Activated naive CD8-positive, alpha-beta T cell treated with anti-CD3 and anti-CD28 coated beads for 36 hours (primary cell): ENCODE data around the gene ZNF274. TPM values are rescaled to one million over a fixed set of nuclear protein-coding genes. Genes with fewer than 3 reads are reported as not detected.
"Not testable (repeated sequence)": the region's sequence is repeated elsewhere in the genome, so short reads cannot be mapped to it uniquely, and the experiment has no call there.

Experiments
- DNase-seq: peaks from one replicate; pipeline ENCODE4 v3.0.0; 2021
- H3K27ac Mint-ChIP-seq: one replicate; pipeline ENCODE4 v1.8.0; 2022; ENCODE audit warnings: mild to moderate bottlenecking, moderate library complexity, mixed read lengths
- H3K27me3 Mint-ChIP-seq: one replicate; pipeline ENCODE4 v1.8.0; 2022; ENCODE audit warnings: mild to moderate bottlenecking, mixed read lengths
- H3K36me3 Mint-ChIP-seq: one replicate; pipeline ENCODE4 v1.8.0; 2021; ENCODE audit warnings: mild to moderate bottlenecking, mixed read lengths
- H3K4me1 Mint-ChIP-seq: one replicate; pipeline ENCODE4 v1.8.0; 2021; ENCODE audit warnings: mixed read lengths
- H3K4me3 Mint-ChIP-seq: one replicate; pipeline ENCODE4 v1.8.0; 2022; ENCODE audit warnings: mild to moderate bottlenecking, moderate library complexity, mixed read lengths
- H3K9me3 Mint-ChIP-seq: one replicate; pipeline ENCODE4 v1.8.0; 2022; ENCODE audit warnings: mixed read lengths
- total RNA-seq, 2 experiments: library from RNA; stranded (reverse); gene quantifications; one replicate each; pipeline ENCODE4 v1.2.3, GENCODE V29; 2021

The ZNF274 gene
- total RNA-seq, 2 experiments from 2014 or later: 27.0 to 30.5 TPM

- Mint-ChIP-seq H3K36me3 (peaks cover 97% of the 10 kb centered on the region), H3K27ac (no peak overlapping the region), H3K4me1 (no peaks in the 10 kb centered on the region), H3K4me3 (no peak overlapping the region), H3K9me3 (peaks cover 61% of the 10 kb centered on the region), H3K27me3 (no peaks in the 10 kb centered on the region)
- no peak for DNase-seq
Measured at GRCh38 chr19:58237324-58237723, 54.5 kb downstream of the ZNF274 start.

- H3K4me1 Mint-ChIP-seq: peaks cover 2% of the 10 kb centered on the region
- no peak overlapping the region for H3K4me3 Mint-ChIP-seq
- H3K9me3 Mint-ChIP-seq: peaks cover 65% of the 10 kb centered on the region
- no peak for DNase-seq
- H3K36me3 Mint-ChIP-seq: peaks cover 100% of the 10 kb centered on the region
- H3K27me3 Mint-ChIP-seq: no peaks in the 10 kb centered on the region
- H3K27ac Mint-ChIP-seq: no peak overlapping the region
Measured at GRCh38 chr19:58243351-58243750, 60.5 kb downstream of the ZNF274 start.

DNA sequence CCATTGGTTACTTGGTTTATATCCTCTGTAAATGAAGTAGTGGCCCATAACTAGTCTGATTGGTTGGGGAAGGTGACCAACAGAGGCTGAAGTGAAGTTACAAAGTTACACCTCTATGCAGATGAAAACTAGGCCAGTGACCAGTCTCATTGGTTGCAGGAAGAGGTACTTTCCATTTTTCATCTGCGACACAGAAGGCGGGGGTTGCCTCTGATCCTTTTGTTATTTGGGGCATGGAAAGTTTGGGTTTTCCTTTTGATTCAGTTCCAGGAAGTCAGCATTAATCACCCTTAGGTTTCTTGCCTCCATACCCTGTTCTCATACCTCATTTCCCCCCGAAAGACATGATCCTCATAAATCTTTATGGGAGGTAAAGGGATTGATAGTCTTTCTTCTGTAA lies 66.0 kb downstream of the ZNF274 start:
- peaks cover 100% of the 10 kb centered on the region for H3K36me3 Mint-ChIP-seq
- no peak for DNase-seq
- no peak overlapping the region for H3K4me3 Mint-ChIP-seq
- peaks cover 4% of the 10 kb centered on the region for H3K4me1 Mint-ChIP-seq
- H3K27me3 Mint-ChIP-seq: no peaks in the 10 kb centered on the region
- H3K27ac Mint-ChIP-seq: peak overlapping the region; percentile 86
- peaks cover 66% of the 10 kb centered on the region for H3K9me3 Mint-ChIP-seq

DNA sequence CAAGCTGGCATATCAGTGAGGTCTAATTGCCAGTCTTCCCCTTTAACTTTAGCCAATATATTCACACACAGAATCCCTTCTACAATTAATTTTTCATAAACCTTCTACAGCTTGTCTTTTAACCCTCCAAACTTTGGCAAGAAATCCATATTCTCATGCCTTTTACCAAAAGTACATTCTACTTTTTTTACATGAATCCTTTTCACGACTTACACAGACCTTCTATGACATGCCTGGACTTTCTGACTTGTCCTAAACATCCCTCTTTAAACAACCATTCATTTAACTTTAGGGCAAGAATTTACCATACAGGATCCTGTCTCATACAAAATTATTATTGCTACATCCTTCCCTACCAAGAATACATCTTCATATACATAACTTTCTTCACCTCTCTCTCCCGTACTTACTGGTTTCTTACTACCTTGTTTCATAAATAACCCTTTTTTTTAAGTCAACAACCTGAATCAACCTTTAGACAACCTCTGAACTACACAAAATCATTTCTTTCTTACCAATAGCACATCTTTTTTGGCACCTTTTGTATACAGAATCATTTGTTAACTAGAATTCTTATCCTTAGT lies 69.3 kb downstream of the ZNF274 start:
- Mint-ChIP-seq H3K36me3 (peaks cover 100% of the 10 kb centered on the region), H3K9me3 (peaks cover 67% of the 10 kb centered on the region), H3K27me3 (no peaks in the 10 kb centered on the region), H3K4me3 (no peak overlapping the region), H3K27ac (no peak overlapping the region), H3K4me1 (peaks cover 4% of the 10 kb centered on the region)
- no peak for DNase-seq

- not testable (repeated sequence) for H3K4me3 Mint-ChIP-seq, H3K4me1 Mint-ChIP-seq, H3K27ac Mint-ChIP-seq, DNase-seq, H3K27me3 Mint-ChIP-seq
- H3K9me3 Mint-ChIP-seq: peaks cover 69% of the 10 kb centered on the region
- H3K36me3 Mint-ChIP-seq: peaks cover 100% of the 10 kb centered on the region
Measured at GRCh38 chr19:58258259-58258658, 75.4 kb downstream of the ZNF274 start.

GRCh38 chr19:58261600-58261967 lies 78.7 kb downstream of the ZNF274 start:
- DNase-seq: no peak
- Mint-ChIP-seq H3K27me3 (no peaks in the 10 kb centered on the region), H3K4me3 (no peak overlapping the region), H3K36me3 (peaks cover 100% of the 10 kb centered on the region), H3K4me1 (no peaks in the 10 kb centered on the region), H3K9me3 (peaks cover 60% of the 10 kb centered on the region), H3K27ac (no peak overlapping the region)

- DNase-seq: no peak
- H3K9me3 Mint-ChIP-seq: peaks cover 59% of the 10 kb centered on the region
- no peak overlapping the region for H3K27ac Mint-ChIP-seq
- peaks cover 99% of the 10 kb centered on the region for H3K36me3 Mint-ChIP-seq
- no peak overlapping the region for H3K4me3 Mint-ChIP-seq
- H3K27me3 Mint-ChIP-seq: no peaks in the 10 kb centered on the region
- no peaks in the 10 kb centered on the region for H3K4me1 Mint-ChIP-seq
Measured at GRCh38 chr19:58261968-58262921, 79.4 kb downstream of the ZNF274 start.

DNA sequence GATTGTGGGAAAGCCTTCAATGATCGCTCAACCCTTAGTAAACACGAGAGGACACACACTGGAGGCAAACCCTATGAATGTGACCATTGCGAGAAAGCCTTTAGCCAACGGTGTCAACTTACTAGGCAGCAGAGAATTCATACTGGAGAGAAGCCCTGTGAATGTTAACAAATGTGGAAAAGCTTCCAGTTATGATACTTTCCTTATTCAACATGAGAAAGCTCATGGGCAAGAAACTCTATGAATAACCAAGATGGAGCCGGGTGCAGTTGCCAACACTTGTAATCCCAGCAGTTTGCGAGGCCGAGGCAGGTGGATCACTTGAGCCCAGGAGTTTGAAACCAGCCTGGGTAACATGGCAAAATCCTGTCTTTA lies 80.0 kb downstream of the ZNF274 start:
- Mint-ChIP-seq H3K27me3 (no peaks in the 10 kb centered on the region), H3K27ac (no peak overlapping the region), H3K4me1 (no peaks in the 10 kb centered on the region), H3K9me3 (peaks cover 55% of the 10 kb centered on the region), H3K4me3 (no peak overlapping the region), H3K36me3 (peaks cover 99% of the 10 kb centered on the region)
- no peak for DNase-seq

Other genes with a start within 250 kb of the ZNF274 start
- 1 to 10 TPM; 5.4 to 6.5 TPM for gene ZNF418, start 247.7 kb upstream of the ZNF274 start, total RNA-seq
- gene ZNF256, start 235.4 kb upstream of the ZNF274 start, total RNA-seq: 10 to 100 TPM; 12.9 to 13.8 TPM
- not detected for gene C19orf18, start 208.5 kb upstream of the ZNF274 start, total RNA-seq
- gene ZNF606, start 180.2 kb upstream of the ZNF274 start, total RNA-seq: 1 to 10 TPM; 6.9 to 7.0 TPM
- gene ZSCAN1, start 149.0 kb upstream of the ZNF274 start, total RNA-seq: not detected
- gene ZNF135, start 123.8 kb upstream of the ZNF274 start, total RNA-seq: 1 to 10 TPM; 2.4 to 2.5 TPM
- 10 to 100 TPM; 21.5 to 23.9 TPM for gene ZSCAN18, start 84.8 kb upstream of the ZNF274 start, total RNA-seq
- gene ZNF329, start 32.3 kb upstream of the ZNF274 start, total RNA-seq: 1 to 10 TPM; 6.8 to 8.1 TPM
- gene ZNF544, start 45.9 kb downstream of the ZNF274 start, total RNA-seq: 10 to 100 TPM; 46.0 to 51.6 TPM
- 1 to 10 TPM; 4.1 to 4.3 TPM for gene ZNF8, start 95.9 kb downstream of the ZNF274 start, total RNA-seq
- 10 to 100 TPM; 79.5 to 82.7 TPM for gene ERVK3-1, start 122.3 kb downstream of the ZNF274 start, total RNA-seq
- 1 to 10 TPM; 2.8 to 3.2 TPM for gene ZSCAN22, start 143.9 kb downstream of the ZNF274 start, total RNA-seq
- 10 to 100 TPM; 18.7 to 23.2 TPM for gene A1BG, start 170.4 kb downstream of the ZNF274 start, total RNA-seq
- gene ZNF497, start 179.7 kb downstream of the ZNF274 start, total RNA-seq: 1 to 10 TPM; 1.5 to 1.7 TPM
- gene ZNF837, start 198.0 kb downstream of the ZNF274 start, total RNA-seq: 1 to 10 TPM; 2.0 to 2.1 TPM
- gene RPS5, start 204.2 kb downstream of the ZNF274 start, total RNA-seq: 1,000 to 10,000 TPM; 1,717 to 1,777 TPM
- gene RNF225, start 212.6 kb downstream of the ZNF274 start, total RNA-seq: 1 to 10 TPM in 1 of 2 experiments, under 1 TPM in 1; 0.82 to 1.6 TPM
- gene ZNF584, start 225.6 kb downstream of the ZNF274 start, total RNA-seq: 10 to 100 TPM; 15.1 to 17.2 TPM